ENCODE measurements around the gene UHMK1.
"Not testable (repeated sequence)": the region's sequence is repeated elsewhere in the genome, so short reads cannot be mapped to it uniquely, and the experiment has no call there.

Gene UHMK1

DNA sequence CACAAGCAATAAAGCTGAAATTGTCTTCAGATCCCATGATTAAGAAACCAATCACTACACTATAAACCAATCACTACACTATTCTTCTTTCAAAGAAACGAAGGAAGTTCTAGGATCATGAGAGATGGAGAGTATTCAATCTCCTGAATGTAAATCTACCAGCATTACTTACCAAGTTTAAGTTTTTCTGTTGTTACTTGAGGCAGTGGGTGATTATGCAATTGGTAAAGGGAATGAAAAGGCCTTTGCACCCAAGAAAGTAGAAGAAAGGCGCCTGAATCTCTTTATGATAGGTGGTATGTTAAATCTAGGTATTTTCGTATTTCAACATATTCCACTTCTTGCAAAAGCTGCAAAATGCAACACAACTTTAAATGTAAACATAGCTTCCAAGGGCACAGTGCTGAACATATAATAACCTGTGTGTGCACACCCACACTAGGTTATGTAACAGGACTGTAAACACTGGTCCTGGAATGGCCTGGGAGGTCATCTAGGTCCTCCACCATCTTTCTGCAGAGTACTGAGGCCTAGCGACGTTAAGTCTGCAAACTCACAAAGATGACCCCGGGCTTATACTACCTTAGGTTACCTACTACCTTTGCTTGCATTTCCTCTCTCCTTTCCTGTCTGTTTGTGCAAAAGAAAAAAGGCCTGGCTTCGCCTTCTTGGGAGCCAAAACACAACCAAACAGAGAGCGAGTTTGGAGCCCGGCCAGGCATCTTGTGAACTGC is 62.9 kb downstream of the UHMK1 start:
- Mint-ChIP-seq H3K27ac (ENCODE audit: low read depth) (peak overlapping the region; percentile 96), H3K4me1 (peaks cover 40% of the 10 kb centered on the region), H3K9me3 (no peaks in the 10 kb centered on the region), H3K4me3 (peak overlapping the region; percentile 90), H3K36me3 (ENCODE audit: insufficient read depth) (peaks cover 18% of the 10 kb centered on the region), H3K27me3 (no peaks in the 10 kb centered on the region)
- no peak for ATAC-seq (replicated peaks; ENCODE audit: extremely low read depth, poor library complexity, severe bottlenecking)
- no peak for DNase-seq (ENCODE audit: low spot score in 2 of 2)

DNA sequence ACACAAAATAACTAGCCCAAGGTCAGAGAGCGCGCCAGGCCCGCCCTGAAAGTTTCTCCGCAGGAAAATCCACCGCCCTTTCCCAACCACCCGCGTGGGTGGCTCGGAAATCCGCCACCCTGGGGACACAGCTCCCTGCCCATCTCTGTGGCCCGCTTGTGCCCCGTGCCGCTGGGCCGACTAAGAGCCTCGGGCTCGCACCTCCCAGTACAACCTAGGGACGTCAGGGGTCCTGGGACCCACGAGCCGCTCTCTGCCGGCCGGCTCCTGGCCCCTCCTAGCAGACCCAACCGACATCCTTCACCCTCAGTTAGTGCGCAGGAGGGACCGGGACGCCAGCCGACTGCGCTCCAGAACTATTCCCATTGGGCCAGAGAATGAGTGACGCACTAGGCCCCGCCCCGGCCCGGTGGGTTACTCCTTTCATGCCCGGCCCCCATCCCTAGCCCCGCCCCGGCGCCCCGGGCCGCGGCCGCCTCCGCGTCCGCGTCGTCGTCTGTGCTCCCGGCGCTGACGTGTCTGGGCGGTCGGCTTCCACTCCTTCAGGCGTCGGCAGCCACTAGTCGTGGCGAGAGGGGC is 63.5 kb downstream of the UHMK1 start:
- ATAC-seq (replicated peaks; ENCODE audit: extremely low read depth, poor library complexity, severe bottlenecking) (peak; percentile 88), DNase-seq (ENCODE audit: low spot score in 2 of 2) (peak; percentile 96 to 98)
- H3K27ac Mint-ChIP-seq (ENCODE audit: low read depth) = peak overlapping the region; percentile 96
- H3K4me3 Mint-ChIP-seq = peak overlapping the region; percentile 90
- H3K9me3 Mint-ChIP-seq = no peaks in the 10 kb centered on the region
- no peaks in the 10 kb centered on the region for H3K27me3 Mint-ChIP-seq
- peaks cover 44% of the 10 kb centered on the region for H3K4me1 Mint-ChIP-seq
- H3K36me3 Mint-ChIP-seq (ENCODE audit: insufficient read depth) = peaks cover 20% of the 10 kb centered on the region

DNA sequence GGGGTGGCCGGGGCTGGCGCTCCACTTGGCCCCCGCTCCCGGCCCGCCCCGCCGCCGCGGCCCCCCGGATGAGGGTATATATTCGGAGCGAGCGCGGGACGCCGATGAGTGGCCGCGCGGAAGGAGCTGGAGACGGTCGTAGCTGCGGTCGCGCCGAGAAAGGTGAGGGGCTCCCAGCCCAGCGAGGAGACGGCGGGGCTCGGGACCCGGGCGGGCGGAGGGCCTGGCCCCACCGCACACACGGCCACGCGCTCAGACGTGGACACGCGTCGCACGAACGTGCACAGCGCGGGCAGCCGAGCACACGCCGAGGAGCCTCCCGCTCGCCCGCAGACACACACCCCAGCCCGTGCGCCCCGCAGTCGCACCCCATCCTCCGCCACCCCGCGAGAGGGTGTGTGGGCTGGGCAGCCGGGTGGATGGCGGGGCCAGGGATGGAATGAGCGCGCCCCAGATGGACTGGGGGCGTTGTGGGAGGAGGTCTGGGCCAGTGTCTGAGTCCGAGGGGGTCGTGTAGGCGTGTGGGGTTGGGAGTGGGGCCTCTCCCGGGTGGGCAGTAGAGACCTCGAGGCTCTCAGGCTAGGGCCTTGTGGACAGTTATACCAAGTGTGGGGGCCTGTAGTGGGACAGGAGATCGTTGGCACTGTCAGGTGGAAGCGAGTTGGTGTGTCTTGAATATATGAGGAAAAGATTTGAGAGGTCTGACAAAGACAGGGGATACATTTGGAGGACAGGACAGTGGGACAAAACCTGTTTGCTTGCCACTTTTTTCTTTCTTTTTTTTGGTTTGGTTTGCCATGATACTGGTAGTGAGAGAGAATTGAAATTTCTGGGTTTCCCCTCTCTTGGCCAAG is 64.2 kb downstream of the UHMK1 start, which contains the start of gene UAP1:
TSS of gene UAP1 (plus strand) at position 107 of the 854 bp plus-strand sequence. CDS start 4,347 bp downstream, outside the sequence.
- H3K4me1 Mint-ChIP-seq = peaks cover 44% of the 10 kb centered on the region
- ATAC-seq (replicated peaks; ENCODE audit: extremely low read depth, poor library complexity, severe bottlenecking) (peak; percentile 52), DNase-seq (ENCODE audit: low spot score in 2 of 2) (no peak)
- H3K9me3 Mint-ChIP-seq = no peaks in the 10 kb centered on the region
- H3K4me3 Mint-ChIP-seq = peak within 1 kb of the TSS; percentile 90
- peak within 1 kb of the TSS; percentile 96 for H3K27ac Mint-ChIP-seq (ENCODE audit: low read depth)
- H3K36me3 Mint-ChIP-seq (ENCODE audit: insufficient read depth) = peaks cover 22% of the 10 kb centered on the region
- no peaks in the 10 kb centered on the region for H3K27me3 Mint-ChIP-seq

- H3K4me1 Mint-ChIP-seq = peaks cover 44% of the 10 kb centered on the region
- no peaks in the 10 kb centered on the region for H3K9me3 Mint-ChIP-seq
- no peak for ATAC-seq (replicated peaks; ENCODE audit: extremely low read depth, poor library complexity, severe bottlenecking)
- DNase-seq (ENCODE audit: low spot score in 2 of 2) = no peak
- H3K27ac Mint-ChIP-seq (ENCODE audit: low read depth) = peak overlapping the region; percentile 96
- H3K27me3 Mint-ChIP-seq = no peaks in the 10 kb centered on the region
- H3K4me3 Mint-ChIP-seq = peak overlapping the region; percentile 90
- peaks cover 25% of the 10 kb centered on the region for H3K36me3 Mint-ChIP-seq (ENCODE audit: insufficient read depth)
Observed at GRCh38 chr1:162562470-162562828, 64.8 kb downstream of the UHMK1 start.

DNA sequence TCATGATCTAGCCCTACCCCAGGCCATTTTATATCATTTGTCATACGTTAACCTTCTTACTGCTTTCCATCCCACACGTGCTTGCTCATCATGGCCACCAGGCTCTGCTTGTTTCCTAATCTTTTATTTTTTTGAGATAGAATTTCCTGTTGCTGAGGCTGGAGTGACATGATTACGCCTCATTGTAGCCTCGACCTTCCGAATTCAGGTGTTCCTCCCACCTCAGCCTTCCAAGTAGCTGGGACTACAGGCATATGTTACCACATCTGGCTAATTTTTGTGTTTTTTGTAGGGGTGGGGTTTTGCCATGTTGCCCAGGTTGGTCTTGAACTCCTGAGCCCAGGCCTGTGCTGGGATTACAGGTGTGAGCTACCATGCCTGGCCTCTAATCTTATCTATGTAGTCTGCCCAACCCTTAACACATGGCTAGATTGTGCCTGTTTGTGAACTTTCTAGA is 67.2 kb downstream of the UHMK1 start:
- ATAC-seq (replicated peaks; ENCODE audit: extremely low read depth, poor library complexity, severe bottlenecking) = no peak

GRCh38 chr1:162565460-162565859 is 67.8 kb downstream of the UHMK1 start:
- H3K4me1 Mint-ChIP-seq = peaks cover 55% of the 10 kb centered on the region
- no peaks in the 10 kb centered on the region for H3K27me3 Mint-ChIP-seq
- peaks cover 25% of the 10 kb centered on the region for H3K36me3 Mint-ChIP-seq (ENCODE audit: insufficient read depth)
- H3K9me3 Mint-ChIP-seq = no peaks in the 10 kb centered on the region
- H3K27ac Mint-ChIP-seq (ENCODE audit: low read depth) = peak overlapping the region; percentile 36
- no peak overlapping the region for H3K4me3 Mint-ChIP-seq
- DNase-seq (ENCODE audit: low spot score in 2 of 2) = no peak
- ATAC-seq (replicated peaks; ENCODE audit: extremely low read depth, poor library complexity, severe bottlenecking) = no peak

More for the DNA sequence above, 67.2 kb downstream of the UHMK1 start:
- no peak for DNase-seq (ENCODE audit: low spot score in 2 of 2)
- H3K27me3 Mint-ChIP-seq = no peaks in the 10 kb centered on the region
- H3K36me3 Mint-ChIP-seq (ENCODE audit: insufficient read depth) = peaks cover 26% of the 10 kb centered on the region
- no peak overlapping the region for H3K4me3 Mint-ChIP-seq
- H3K4me1 Mint-ChIP-seq = peaks cover 58% of the 10 kb centered on the region
- H3K27ac Mint-ChIP-seq (ENCODE audit: low read depth) = peak overlapping the region; percentile 36
- H3K9me3 Mint-ChIP-seq = no peaks in the 10 kb centered on the region

DNA sequence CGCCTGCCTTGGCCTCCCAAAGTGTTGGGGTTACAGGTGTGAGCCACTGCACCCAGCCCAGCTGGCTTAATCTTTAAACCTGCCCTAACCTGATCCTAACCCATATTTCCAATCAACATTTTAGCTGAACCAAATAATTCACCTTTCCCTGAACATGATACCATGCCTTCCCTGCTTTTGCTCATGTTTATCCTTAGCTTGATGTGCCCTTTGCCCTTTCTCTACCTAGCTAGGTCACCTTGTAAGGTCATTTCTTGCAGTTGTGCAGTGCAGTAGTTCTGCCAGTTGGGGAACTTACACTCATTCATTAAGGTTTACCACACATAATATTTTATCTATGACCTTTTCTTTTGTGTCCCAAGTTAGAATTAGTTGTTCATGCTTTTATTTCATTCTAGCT is 69.3 kb downstream of the UHMK1 start:
- no peak for DNase-seq (ENCODE audit: low spot score in 2 of 2)
- Mint-ChIP-seq H3K27ac (ENCODE audit: low read depth) (no peak overlapping the region), H3K36me3 (ENCODE audit: insufficient read depth) (peaks cover 16% of the 10 kb centered on the region), H3K4me3 (no peak overlapping the region), H3K4me1 (peaks cover 45% of the 10 kb centered on the region), H3K9me3 (no peaks in the 10 kb centered on the region), H3K27me3 (no peaks in the 10 kb centered on the region)
- no peak for ATAC-seq (replicated peaks; ENCODE audit: extremely low read depth, poor library complexity, severe bottlenecking)

DNA sequence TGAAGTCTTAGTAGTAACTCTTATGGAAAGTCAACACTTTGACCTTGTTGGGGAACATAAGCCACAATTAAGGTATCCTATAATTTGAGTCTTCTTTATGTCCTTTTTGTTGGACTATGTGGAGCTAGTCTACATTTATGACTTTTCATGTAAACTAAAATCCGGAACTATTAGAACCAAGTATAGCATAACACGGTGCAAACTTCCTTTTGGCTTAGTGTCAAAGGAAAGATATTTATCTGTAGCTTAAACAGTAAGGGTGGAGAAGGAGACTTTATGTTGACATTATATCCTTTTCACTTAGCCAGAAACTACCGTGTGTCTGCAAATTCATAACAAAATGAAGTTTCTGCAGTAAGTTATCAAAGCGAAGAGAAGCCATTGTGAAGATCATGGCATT is 71.2 kb downstream of the UHMK1 start:
- Mint-ChIP-seq H3K36me3 (ENCODE audit: insufficient read depth) (peaks cover 9% of the 10 kb centered on the region), H3K27ac (ENCODE audit: low read depth) (no peak overlapping the region), H3K4me1 (peaks cover 36% of the 10 kb centered on the region), H3K4me3 (no peak overlapping the region), H3K9me3 (no peaks in the 10 kb centered on the region), H3K27me3 (no peaks in the 10 kb centered on the region)
- no peak for DNase-seq (ENCODE audit: low spot score in 2 of 2)
- ATAC-seq (replicated peaks; ENCODE audit: extremely low read depth, poor library complexity, severe bottlenecking) = no peak

- Mint-ChIP-seq H3K4me3 (no peak overlapping the region), H3K36me3 (ENCODE audit: insufficient read depth) (peaks cover 7% of the 10 kb centered on the region), H3K27ac (ENCODE audit: low read depth) (no peak overlapping the region), H3K27me3 (no peaks in the 10 kb centered on the region), H3K9me3 (no peaks in the 10 kb centered on the region), H3K4me1 (peaks cover 21% of the 10 kb centered on the region)
- no peak for ATAC-seq (replicated peaks; ENCODE audit: extremely low read depth, poor library complexity, severe bottlenecking)
- DNase-seq (ENCODE audit: low spot score in 2 of 2) = no peak
Observed at GRCh38 chr1:162570718-162571117, 73.1 kb downstream of the UHMK1 start.

DNA sequence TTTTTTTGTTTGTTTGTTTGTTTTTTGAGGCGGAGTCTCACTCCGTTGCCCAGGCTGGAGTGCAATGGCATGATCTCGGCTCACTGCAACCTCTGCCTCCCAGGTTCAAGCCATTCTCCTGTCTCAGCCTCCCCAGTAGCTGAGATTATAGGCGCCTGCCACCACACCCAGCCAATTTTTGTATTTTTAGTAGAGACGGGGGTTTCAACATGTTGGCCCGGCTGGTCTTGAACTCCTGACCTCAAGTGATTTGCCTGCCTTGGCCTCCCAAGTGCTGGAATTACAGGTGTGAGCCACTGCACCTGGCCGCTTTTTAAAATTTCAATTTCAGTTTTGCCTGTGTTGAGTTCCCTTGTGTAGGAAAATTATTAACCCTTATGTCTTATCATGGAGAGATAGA is 73.5 kb downstream of the UHMK1 start:
- H3K9me3 Mint-ChIP-seq = not testable (repeated sequence)

DNA sequence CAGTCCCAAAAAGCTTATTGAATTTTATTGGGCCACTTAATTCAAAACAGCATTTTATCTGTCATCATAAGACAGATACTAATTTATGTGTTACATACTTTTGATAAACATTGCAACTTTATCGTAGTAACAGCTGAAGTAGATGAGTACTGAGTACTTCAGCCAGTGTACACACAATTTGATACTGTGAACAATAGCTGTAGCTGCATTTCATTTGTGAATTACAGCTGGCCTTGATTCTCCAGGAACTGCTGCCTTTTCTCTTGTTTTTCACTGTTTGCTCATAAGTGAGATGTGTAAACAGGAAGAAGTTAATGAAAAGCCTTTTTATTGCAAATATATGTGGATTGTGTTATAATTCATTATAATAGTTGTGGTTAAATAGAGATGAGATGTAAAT is 74.1 kb downstream of the UHMK1 start:
- DNase-seq (ENCODE audit: low spot score in 2 of 2) (no peak), ATAC-seq (replicated peaks; ENCODE audit: extremely low read depth, poor library complexity, severe bottlenecking) (no peak)
- Mint-ChIP-seq H3K36me3 (ENCODE audit: insufficient read depth) (peaks cover 7% of the 10 kb centered on the region), H3K4me1 (peaks cover 19% of the 10 kb centered on the region), H3K9me3 (no peaks in the 10 kb centered on the region), H3K27ac (ENCODE audit: low read depth) (no peak overlapping the region), H3K4me3 (no peak overlapping the region), H3K27me3 (no peaks in the 10 kb centered on the region)

More for the DNA sequence above, 73.5 kb downstream of the UHMK1 start:
- H3K4me1 Mint-ChIP-seq = peaks cover 19% of the 10 kb centered on the region
- not testable (repeated sequence) for H3K27ac Mint-ChIP-seq (ENCODE audit: low read depth); ATAC-seq (replicated peaks; ENCODE audit: extremely low read depth, poor library complexity, severe bottlenecking); H3K27me3 Mint-ChIP-seq; DNase-seq (ENCODE audit: low spot score in 2 of 2); H3K36me3 Mint-ChIP-seq (ENCODE audit: insufficient read depth); H3K4me3 Mint-ChIP-seq

DNA sequence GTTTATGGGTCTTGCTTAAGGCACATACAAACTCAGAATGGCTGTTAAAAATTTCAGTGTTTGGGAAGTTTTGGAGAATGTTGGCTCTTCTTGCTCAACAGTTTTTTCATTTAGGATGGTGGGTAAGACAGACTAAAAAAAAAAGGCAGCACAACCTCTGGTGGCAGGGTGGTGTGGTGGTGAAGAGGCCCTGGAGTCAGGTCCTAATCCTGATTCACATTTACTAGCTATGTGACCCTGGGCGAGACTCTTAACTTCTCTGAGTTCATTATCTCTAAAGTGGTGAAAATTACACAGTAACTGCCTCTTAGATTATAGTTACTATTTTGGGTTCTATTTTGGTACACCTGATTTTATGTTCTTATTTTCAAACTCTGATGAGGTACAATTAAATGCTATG is 75.5 kb downstream of the UHMK1 start:
- no peaks in the 10 kb centered on the region for H3K9me3 Mint-ChIP-seq
- H3K36me3 Mint-ChIP-seq (ENCODE audit: insufficient read depth) = peaks cover 6% of the 10 kb centered on the region
- no peak overlapping the region for H3K4me3 Mint-ChIP-seq
- DNase-seq (ENCODE audit: low spot score in 2 of 2) (no peak), ATAC-seq (replicated peaks; ENCODE audit: extremely low read depth, poor library complexity, severe bottlenecking) (no peak)
- no peaks in the 10 kb centered on the region for H3K27me3 Mint-ChIP-seq
- peaks cover 17% of the 10 kb centered on the region for H3K4me1 Mint-ChIP-seq
- no peak overlapping the region for H3K27ac Mint-ChIP-seq (ENCODE audit: low read depth)

Data from central memory CD8-positive, alpha-beta T cell (primary cell).